ENCODE data around the gene ACADSB. TPM values are rescaled to one million over a fixed set of nuclear protein-coding genes. Genes with fewer than 3 reads are reported as not detected.

ACADSB gene
- total RNA-seq, 4 donors from 2014 or later = 16.2 to 40.2 (median 22.0) TPM

- no peak for ATAC-seq
- intact Hi-C loops (cut with DNase I; ENCODE audit: low total_unique reads) (no loop called here), in situ Hi-C loops (cut with MboI; ENCODE audit: low sequenced_read_pairs in 4 of 4) (loop anchor here in 1 of 4 donors (10.0 kb wide), 1 partner anchor 136 kb away; the partner anchor contains the start of gene BUB3)
- no peak for TF ChIP-seq POLR2A (IDR thresholded peaks at IDR 0.05)
- no peak for TF ChIP-seq CTCF (IDR thresholded peaks at IDR 0.05 in 4 of 5, conservative IDR thresholded peaks at IDR 0.05 in 1 of 5)
- Histone ChIP-seq H3K4me3 (no peak overlapping the region), H3K27ac (no peak overlapping the region), H3K9me3 (no peaks in the 10 kb centered on the region), H3K27me3 (no peaks in the 10 kb centered on the region), H3K4me1 (no peaks in the 10 kb centered on the region), H3K36me3 (no peaks in the 10 kb centered on the region)
- no peak for DNase-seq
Observed at GRCh38 chr10:123019264-123019663, 10.5 kb downstream of the ACADSB start.

DNA sequence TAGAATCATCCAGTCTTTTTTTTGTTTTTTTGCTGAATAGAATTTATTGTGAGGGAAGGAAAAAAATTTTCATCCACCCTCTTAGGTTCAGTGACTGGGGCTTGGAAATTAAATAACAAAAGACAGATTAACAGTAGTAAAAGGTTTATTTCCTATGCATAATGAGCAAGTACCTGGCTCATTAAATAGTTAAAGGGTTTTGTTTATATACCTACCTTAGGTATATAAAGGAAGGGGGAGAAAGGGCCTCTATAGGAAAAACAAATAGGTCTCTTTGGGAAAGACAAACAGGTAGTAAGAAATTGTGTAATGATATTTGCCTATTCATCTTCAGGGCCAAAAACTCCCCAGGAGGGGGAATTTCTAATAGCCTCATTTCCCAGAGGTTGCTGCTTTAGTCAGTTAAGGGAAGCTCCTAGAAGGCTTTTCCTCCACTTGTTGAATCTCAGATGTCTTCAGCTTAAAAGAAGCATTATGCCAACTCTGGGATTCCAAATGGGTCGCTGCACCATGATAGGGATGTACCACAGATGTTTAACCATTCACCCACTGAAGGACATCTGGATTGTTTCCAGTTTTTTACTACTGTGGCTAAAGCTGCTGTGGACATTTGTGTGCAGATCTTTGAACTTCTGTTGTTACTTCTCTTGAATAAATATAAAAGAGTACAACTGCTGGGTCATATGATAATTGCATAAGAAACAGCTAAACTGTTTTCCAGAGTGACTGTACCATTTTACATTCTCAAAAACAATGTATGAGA lies 11.3 kb downstream of the ACADSB start:
- no peak for TF ChIP-seq POLR2A (IDR thresholded peaks at IDR 0.05)
- no peak for TF ChIP-seq CTCF (IDR thresholded peaks at IDR 0.05 in 4 of 5, conservative IDR thresholded peaks at IDR 0.05 in 1 of 5)
- intact Hi-C loops (cut with DNase I; ENCODE audit: low total_unique reads) = no loop called here

DNA sequence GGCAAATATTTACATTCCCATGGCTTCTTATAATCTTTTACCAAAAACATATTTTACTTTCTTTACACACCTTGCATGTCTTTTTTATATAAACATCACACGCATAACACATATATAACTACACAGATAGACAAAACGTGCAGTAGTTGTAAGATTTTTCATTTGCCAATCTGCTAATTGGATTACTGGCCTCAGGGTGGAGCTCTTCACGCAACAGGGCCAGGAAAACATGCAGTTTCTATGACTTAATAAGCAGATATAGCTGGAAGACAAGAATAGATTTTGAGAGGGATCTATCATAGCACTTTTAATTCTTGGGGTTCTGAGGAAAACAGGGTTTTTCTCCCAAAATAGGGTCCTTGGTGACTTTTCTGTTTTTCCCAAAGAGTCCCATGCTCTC lies 12.7 kb downstream of the ACADSB start:
- Histone ChIP-seq H3K27me3 (no peaks in the 10 kb centered on the region), H3K36me3 (no peaks in the 10 kb centered on the region), H3K4me3 (no peak overlapping the region), H3K4me1 (no peaks in the 10 kb centered on the region), H3K27ac (no peak overlapping the region), H3K9me3 (no peaks in the 10 kb centered on the region)
- no peak for TF ChIP-seq CTCF (IDR thresholded peaks at IDR 0.05 in 4 of 5, conservative IDR thresholded peaks at IDR 0.05 in 1 of 5)
- TF ChIP-seq POLR2A (IDR thresholded peaks at IDR 0.05) = no peak
- ATAC-seq (no peak), DNase-seq (no peak)
- intact Hi-C loops (cut with DNase I; ENCODE audit: low total_unique reads) = no loop called here
- in situ Hi-C loops (cut with MboI; ENCODE audit: low sequenced_read_pairs in 4 of 4) = no loop called here

More for the DNA sequence above, 11.3 kb downstream of the ACADSB start:
- no peaks in the 10 kb centered on the region for H3K9me3 ChIP-seq
- no peaks in the 10 kb centered on the region for H3K36me3 ChIP-seq
- H3K4me3 ChIP-seq = no peak overlapping the region
- DNase-seq (no peak), ATAC-seq (no peak)
- in situ Hi-C loops (cut with MboI; ENCODE audit: low sequenced_read_pairs in 4 of 4) = loop anchor here in 1 of 4 donors (10.0 kb wide), 1 partner anchor 135 kb away; the partner anchor contains the start of gene BUB3
- H3K27me3 ChIP-seq = no peaks in the 10 kb centered on the region
- no peak overlapping the region for H3K27ac ChIP-seq
- H3K4me1 ChIP-seq = no peaks in the 10 kb centered on the region

DNA sequence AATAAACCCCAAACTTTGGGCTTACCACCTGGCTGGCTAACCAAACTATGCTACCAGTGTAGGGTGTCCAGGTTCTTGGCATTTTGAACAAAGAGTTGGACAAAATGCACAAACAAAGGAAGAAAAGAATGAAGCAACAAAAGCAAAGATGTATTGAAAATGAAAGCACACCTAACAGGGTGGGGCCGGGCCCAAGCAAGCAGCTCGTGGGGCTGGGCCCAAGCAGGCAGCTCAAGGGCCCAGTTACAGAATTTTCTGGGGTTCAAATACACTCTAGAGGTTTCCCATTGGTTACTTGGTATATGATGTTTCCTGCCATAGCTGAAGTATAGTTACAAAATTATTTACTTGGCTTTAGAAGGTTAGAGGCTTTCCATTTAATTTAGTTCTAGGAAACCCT lies 15.7 kb downstream of the ACADSB start:
- in situ Hi-C loops (cut with MboI; ENCODE audit: low sequenced_read_pairs in 4 of 4) (no loop called here), intact Hi-C loops (cut with DNase I; ENCODE audit: low total_unique reads) (no loop called here)
- Histone ChIP-seq H3K4me1 (no peaks in the 10 kb centered on the region), H3K36me3 (no peaks in the 10 kb centered on the region), H3K27me3 (no peaks in the 10 kb centered on the region), H3K4me3 (no peak overlapping the region), H3K27ac (no peak overlapping the region), H3K9me3 (no peaks in the 10 kb centered on the region)
- TF ChIP-seq POLR2A (IDR thresholded peaks at IDR 0.05) (no peak), CTCF (IDR thresholded peaks at IDR 0.05 in 4 of 5, conservative IDR thresholded peaks at IDR 0.05 in 1 of 5) (no peak)
- DNase-seq (no peak), ATAC-seq (no peak)
